Umbilical cord (tissue), 2 donors: Measurements from ENCODE around the gene RNASE13. TPM values are rescaled to one million over a fixed set of nuclear protein-coding genes. Genes with fewer than 3 reads are reported as not detected.
"Not testable (repeated sequence)": the region's sequence is repeated elsewhere in the genome, so short reads cannot be mapped to it uniquely, and the experiment has no call there.

Experiments used
- DNase-seq: peaks from one replicate; pipeline ENCODE4 v3.0.0-alpha.2; 2015; ENCODE audit warnings: low spot score
- total RNA-seq: library from RNA; depleted of rRNA; stranded (reverse); fragments of >200 nt; gene quantifications from one replicate; pipeline ENCODE4 v1.2.3, GENCODE V29; 2014; ENCODE audit warnings: low replicate concordance; ENCODE audit not compliant: insufficient read depth

The RNASE13 gene
- total RNA-seq, 1 donor from 2014 or later = not detected

DNA sequence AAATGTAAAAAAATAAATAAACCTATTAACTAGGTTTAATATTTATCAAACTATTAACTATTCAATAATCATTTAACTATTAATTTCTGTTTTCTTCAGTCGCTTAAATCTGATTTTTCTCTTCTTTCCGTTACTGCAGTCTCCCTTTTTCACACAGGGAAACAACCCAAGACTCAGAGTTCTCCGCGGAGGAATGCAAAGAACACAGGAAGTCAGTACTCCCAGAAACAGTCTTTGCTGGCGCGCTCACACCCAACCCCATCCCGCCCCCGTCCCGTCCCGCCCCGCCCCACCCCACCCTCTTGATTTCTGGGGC is 45.2 kb downstream of the RNASE13 start:
- DNase-seq = no peak

DNA sequence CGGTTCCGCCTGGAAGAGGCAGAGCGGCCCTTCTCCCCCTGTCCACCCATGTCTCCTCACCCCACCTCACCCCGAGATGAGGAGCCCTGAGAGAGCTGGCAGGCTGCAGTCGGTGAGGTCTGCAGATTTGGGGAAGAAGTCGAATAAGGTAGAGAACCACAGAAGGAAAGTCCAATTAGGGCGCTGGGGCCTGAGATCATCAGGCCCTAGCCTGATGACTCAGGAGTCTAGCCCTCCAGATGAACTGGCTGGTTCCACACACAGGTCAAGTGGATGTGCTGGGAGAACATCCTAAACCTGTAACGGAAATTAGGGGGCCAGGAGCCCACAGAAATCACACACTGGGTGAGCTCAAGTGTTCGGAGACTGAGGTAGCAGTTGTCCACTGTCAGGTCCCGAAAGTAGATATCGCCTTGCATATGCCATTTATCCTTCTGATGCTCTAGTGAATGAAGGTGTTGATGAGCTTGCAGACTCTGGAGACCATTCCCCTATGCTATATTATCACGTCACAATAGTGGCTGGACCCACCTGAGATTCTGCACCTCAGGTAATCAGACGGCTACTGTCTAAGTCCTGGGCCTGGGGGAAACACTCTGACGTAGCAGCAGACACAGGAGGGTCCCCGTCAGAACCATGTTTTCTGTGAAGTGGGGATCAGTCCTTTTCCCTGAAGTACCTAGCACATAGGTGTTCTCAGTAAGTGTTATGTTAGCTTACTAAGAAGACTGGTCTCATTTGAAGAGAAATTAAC is 45.7 kb downstream of the RNASE13 start:
- no peak for DNase-seq

DNA sequence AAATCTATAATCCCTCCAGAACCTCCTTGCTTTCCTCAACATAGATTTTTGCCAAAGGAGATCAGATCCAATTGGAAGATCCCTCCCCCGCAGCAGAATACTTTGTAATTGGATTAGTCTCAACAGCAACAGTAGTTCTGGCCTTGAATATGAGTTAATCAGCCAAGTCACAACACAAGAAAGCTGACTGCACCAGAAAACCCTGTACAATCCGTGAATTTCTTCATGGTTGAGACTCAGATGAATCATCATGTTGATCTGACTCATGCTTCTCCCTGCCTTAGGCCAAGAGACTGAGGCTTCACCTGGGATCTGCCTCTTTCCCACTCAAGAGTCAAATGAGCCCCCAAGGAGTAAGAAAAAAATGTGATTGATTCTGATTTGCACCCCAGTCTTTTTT is 47.8 kb downstream of the RNASE13 start:
- peak; percentile 61 for DNase-seq

DNA sequence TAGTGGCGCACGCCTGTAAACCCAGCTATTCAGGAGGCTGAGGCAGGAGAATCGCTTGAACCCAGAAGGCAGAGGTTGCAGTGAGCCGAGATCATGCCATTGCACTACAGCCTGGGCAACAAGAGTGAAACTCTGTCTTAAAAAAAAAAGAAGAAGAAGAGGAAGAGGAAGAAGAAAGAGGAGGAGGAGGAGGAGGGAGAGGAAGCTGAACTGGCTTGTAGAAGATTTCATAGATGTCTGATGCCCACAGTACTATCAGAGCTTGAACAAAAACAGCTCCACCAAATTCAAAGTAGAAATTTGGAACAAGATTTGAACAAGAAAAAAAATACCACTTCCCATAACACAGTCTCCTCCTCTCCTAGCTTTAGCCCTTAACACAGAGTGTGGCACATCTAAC is 49.0 kb downstream of the RNASE13 start:
- not testable (repeated sequence) for DNase-seq

Other genes with a start within 250 kb of the RNASE13 start
- 227 TPM for gene RNASE1, start 232.0 kb downstream of the RNASE13 start, total RNA-seq
- 0.96 TPM for gene RNASE3, start 143.4 kb downstream of the RNASE13 start, total RNA-seq
- 1.4 TPM for gene RNASE2, start 79.3 kb downstream of the RNASE13 start, total RNA-seq
- 39.7 TPM for gene METTL17, start 44.8 kb downstream of the RNASE13 start, total RNA-seq
- gene SLC39A2, start 35.5 kb downstream of the RNASE13 start, total RNA-seq = not detected
- 40.2 TPM for gene NDRG2, start 9.7 kb downstream of the RNASE13 start, total RNA-seq
- not detected for gene TPPP2, start 4.6 kb downstream of the RNASE13 start, total RNA-seq
- gene RNASE7, start 7.6 kb upstream of the RNASE13 start, total RNA-seq = 4.1 TPM
- not detected for gene RNASE8, start 23.0 kb upstream of the RNASE13 start, total RNA-seq
- gene ARHGEF40, start 35.5 kb upstream of the RNASE13 start, total RNA-seq = 63.8 TPM
- 43.3 TPM for gene ZNF219, start 63.8 kb upstream of the RNASE13 start, total RNA-seq
- gene TMEM253, start 66.3 kb upstream of the RNASE13 start, total RNA-seq = not detected
- gene OR5AU1, start 121.3 kb upstream of the RNASE13 start, total RNA-seq = 8.4 TPM
- 352 TPM for gene HNRNPC, start 234.6 kb upstream of the RNASE13 start, total RNA-seq
- gene RPGRIP1, start 245.3 kb upstream of the RNASE13 start, total RNA-seq = not detected